ENCODE data around the gene BMP7.
"Not testable (repeated sequence)": the region's sequence is repeated elsewhere in the genome, so short reads cannot be mapped to it uniquely, and the experiment has no call there.

Gene BMP7

DNA sequence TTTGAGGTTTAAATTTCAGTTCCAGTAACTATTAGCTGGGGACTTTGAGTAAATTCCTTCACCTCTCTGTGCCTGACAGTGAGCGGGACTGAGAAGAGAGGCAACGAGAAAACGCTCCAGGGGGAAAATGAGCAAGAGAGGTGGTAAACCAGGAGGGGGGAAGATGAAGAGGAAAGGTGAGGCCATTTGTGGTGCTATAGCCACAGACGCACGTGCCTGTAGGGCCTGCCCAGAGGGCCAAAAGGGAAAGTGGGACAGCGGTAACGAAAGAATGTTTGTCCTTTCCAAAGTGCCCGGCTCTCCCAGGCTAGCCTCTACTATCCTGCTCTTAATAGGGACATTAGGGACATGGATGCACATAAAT, 99.2 kb downstream of the BMP7 start:
- no peak for DNase-seq (ENCODE audit: low read depth)

DNA sequence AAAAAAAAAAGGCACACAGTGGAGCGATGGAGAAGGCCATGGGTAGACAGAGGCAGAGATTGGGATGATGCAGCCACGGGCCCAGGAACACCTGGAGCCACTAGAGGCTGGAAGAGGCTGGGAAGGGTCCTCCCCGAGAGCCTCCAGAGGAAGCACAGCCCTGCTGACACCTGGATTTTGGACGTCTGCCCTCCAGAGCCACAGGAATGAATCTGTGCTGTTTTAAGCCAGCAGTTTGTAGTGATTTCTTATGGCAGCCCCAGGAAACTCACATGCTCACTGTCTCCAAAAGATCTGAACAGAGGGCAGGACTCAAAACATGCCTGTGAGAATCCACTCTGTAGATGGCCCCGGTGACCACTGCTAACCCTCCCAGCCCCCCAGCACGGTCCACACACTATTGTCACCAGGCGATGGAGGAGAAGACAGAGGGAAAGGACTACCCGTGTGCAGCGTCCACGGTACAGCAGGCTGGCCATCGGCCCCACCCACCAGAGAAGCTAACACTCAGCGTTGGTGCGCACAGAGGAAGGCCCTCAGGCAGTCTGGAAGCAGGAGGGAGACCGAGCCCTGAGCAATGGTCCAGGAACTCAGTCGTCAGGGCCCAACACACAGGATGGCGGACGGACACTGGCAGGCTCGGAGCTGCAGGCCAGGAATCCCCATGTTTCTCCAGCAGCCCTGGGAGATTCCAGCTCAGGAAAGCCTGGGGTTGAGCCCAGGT, 99.7 kb downstream of the BMP7 start:
- DNase-seq (ENCODE audit: low read depth): no peak

- DNase-seq (ENCODE audit: low read depth): no peak
Measured at GRCh38 chr20:57165427-57166004, 100.9 kb downstream of the BMP7 start.

DNA sequence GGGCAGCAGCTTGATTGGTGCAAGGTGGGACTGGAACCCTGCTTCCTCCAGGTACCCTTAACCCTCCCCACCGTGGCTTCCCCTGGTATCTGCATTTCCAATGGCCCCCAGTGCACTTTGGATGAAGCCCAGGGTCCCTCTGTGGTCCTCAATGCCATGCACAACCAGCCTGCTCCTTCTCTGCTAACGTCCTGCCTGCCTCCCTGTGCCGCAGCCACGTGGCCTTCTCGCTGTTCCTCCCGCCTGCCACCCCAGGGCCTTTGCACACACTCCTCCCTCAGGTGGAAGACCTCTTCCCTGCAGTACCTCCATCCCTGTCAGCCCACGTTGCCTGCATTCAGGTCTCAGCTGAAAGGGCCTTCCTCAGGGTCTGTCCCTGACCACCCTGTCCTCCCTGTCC, 101.6 kb downstream of the BMP7 start:
- no peak for DNase-seq (ENCODE audit: low read depth)

GRCh38 chr20:57163041-57163440, 103.4 kb downstream of the BMP7 start:
- no peak for DNase-seq (ENCODE audit: low read depth)

GRCh38 chr20:57162362-57162652, 104.1 kb downstream of the BMP7 start:
- no peak for DNase-seq (ENCODE audit: low read depth)

GRCh38 chr20:57161478-57162361, 104.7 kb downstream of the BMP7 start:
- no peak for DNase-seq (ENCODE audit: low read depth)

DNA sequence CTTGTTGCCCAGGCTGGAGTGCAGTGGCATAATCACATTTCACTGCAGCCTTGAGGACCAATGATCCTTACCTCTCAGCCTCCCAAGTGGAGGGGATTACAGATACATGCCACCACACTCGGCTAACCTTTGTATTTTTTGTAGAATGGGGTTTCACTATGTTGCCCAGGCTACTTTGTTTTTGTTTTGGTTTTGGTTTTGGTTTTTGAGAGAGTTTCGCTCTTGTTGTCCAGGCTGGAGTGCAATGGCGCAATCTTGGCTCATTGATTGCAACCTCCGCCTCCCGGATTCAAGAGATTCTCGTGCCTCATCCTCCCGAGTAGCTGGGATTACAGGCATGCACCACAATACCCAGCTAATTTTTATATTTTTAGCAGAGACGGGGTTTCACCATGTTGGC, 105.5 kb downstream of the BMP7 start:
- DNase-seq (ENCODE audit: low read depth): no peak

DNA sequence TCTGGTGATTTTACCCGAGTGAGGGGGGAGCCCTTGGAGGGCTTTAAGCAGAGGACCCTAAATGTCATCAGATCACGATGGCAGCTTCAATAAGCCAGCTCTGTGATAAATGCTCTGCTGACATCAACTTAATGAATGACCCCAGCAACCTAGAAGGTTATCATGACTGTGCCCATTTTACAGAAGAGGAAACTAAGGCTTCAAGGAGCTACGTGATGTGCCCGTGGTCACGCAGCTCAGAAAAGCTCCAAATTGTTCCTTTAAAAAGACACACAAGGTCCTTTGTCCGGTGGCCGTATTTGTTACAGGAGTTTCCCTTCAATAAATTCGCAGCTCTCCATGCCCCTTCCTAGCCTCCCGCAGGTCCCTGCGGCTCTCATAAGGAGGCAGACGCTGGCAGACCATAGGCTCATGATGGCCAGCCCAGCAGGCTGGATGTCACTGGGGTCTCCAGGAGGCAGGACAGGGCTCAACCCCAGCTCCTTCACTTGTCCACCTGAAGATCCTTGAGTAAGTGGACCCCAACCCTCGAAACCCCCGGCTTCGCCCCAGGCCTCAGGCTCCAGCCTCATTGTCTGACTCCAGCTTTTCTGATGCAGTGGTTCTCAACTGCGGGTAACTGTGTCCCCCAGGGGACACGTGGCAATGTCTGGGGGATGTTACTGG, 106.4 kb downstream of the BMP7 start:
- DNase-seq (ENCODE audit: low read depth): no peak

DNA sequence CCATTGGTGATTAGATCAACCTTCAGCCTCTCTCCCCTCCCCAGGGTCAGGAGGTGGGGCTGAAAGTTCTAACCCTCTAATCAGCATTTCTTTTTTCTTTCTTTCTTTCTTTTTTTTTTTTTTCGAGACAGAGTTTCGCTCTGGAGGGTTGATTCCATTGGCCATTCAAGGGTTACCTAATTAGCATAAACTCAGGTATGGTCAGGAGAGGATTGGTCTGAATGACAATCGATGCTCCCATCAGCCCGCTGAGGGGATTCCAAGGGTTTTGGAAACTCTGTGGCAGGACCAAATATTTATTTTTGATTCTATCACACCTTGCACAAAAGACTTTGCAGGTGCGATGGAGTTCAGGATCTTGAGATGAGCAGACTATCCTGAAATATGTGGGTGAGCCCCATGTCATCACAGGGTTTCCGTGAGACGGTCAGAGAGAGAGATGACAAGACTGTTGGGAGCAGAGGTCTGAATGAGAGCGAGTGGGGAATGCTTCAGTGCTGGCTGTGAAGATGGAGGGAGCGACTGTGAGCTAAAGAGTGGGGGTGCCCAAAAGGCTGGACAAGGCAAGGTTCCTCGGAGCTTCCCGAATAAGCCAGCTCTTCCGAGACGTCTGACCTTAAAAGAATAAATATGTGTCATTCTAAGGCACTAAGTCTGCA, 107.1 kb downstream of the BMP7 start:
- DNase-seq (ENCODE audit: low read depth): no peak

- no peak for DNase-seq (ENCODE audit: low read depth)
Measured at GRCh38 chr20:57158474-57158873, 108.0 kb downstream of the BMP7 start.

DNA sequence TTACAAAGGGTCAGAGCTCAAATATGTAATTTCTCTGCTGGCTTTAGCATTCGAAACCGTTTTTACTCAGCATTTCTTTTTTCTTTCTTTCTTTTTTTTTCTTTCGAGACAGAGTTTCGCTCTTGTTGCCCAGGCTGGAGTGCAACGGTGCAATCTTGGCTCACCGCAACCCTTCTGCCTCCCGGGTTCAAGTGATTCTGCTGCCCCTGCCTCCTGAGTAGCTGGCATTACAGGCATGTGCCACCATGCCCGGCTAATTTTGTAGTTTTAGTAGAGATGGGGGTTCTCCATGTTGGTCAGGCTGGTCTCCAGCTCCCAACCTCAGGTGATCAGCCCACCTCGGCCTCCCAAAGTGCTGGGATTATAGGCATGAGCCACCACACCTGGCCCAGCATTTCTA, 108.7 kb downstream of the BMP7 start:
- DNase-seq (ENCODE audit: low read depth): not testable (repeated sequence)

DNA sequence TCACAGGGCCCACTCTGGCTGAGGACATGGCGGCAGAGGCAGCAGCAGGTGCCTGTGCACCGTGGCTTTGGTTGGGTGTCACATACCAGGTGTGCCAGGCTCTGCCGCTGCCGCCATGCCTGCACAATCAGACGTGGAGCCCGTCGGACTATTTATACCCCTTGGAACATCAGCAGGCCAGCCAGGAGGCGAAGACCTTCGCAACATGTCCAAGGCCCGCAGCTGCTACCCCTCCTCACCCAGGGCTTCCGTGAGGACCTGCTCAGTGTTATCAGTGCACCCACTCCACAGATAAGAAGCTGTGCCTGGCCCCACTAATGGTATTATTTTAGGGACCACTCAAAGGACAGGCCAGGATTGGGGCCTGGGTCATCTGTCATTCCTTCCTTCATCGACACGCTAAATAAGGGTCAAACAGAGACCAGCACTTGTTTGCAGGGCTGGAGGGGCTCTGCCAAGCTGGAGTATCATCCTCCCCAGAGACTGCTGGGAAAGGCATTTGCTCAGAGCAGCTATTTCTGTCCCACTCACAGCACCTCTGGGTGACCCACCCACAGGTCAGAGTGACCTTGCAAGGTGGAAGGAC, 109.2 kb downstream of the BMP7 start:
- DNase-seq (ENCODE audit: low read depth): no peak

DNA sequence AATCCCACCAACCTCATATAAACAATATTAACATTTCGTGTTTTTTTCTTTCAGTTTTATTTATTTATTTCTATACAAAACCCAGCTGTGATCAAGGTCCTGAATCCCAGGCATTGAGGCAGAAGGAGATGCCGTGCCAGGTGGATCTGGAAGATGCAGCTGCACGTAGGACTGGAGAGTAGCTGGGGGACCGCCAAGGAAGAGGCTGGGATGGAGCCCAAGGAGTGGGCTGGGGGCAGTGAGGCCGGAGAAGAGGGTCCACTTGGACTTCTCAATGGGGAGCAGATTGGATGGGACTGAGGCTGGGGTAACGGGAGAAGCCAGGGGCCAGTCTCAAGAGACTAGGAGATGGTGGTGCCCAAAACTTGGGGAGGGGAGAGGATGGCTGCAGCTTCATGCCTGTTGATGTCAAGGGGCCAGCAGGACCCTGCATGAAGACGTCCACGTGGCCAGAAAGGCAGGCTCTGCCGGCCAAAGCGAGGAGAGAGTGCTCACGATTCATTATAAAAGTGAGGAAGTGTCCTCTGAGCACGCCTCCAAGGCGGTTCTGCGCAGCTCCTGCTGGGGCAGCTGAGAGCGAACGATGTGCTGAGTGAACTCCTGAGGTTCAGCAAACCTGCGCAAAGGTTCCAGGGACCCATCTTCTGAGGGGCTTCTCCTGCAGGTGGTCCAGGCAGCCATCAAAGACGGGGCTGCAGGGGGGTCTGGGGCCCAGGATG, 110.3 kb downstream of the BMP7 start:
- DNase-seq (ENCODE audit: low read depth): no peak

DNA sequence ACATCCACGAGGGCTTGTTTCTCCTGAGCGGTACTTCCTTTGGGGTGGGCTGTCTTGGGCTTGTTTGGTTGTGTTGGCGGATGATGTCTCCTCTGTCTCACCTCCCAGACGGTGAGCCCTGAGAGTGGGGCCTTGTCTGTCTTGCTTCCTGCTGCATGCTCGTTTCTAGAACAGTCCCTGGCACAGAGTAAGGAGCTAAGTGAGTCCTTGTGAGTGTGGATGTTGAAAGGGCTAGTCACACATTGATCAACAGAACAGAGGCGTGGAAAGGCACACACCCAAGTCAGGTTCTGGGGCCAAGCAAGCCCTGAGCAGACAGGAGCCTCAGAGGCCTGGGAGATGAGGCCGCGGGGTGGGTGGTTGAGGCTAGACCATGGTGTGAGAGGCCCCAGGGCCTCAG, 111.0 kb downstream of the BMP7 start:
- no peak for DNase-seq (ENCODE audit: low read depth)

DNA sequence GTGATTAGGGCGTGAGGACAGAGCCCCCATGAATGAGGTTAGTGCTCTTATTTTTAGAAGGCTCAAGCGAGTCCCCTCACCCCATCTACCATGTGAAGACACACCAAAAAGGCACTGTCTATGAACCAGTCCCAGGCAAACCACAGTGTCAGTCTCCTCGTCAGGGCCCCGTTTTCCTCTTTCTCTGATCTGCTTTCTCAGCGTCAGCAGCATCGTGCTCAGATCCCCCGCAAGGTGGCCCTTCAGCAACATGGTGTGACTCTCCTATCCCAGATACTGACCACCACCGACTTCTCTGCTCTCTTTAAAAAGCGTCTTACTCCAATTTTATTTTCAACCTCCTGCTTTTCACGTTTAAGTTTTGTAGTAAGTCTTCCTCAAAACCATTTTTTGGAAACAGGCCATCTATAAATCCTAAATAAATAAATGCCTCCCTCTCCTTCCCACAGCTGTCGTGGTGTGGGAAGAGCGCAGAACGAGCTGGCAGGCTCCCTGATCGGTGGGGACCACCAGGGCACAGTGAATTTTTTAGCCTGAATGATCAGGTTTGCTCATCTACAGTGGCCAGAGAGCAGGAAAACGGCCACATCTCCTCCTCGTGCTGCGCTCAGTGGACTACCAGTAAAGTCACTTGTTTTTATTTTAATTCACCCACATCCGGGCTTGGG, 113.1 kb downstream of the BMP7 start:
- DNase-seq (ENCODE audit: low read depth): no peak

GRCh38 chr20:57152557-57152956, 113.9 kb downstream of the BMP7 start:
- no peak for DNase-seq (ENCODE audit: low read depth)

DNA sequence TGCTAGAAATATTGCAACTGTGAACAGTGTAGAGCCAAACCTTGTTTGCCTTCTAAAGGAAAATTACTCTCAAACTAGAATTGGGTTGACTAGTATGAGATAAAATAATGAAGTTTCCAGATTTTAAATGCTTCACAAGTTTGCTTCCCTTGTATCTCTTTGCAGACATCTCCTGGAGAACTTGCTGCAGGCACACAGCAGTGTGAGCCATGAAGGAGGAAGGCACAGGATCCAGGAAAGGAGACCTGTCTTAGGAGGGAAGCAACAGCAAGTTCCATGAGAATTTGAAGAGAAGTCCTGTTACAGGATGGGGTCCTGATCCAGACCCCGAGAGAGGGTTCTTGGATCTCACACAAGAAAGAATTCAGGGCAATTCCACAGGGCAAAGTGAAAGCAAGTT, 115.9 kb downstream of the BMP7 start:
- no peak for DNase-seq (ENCODE audit: low read depth)

DNA sequence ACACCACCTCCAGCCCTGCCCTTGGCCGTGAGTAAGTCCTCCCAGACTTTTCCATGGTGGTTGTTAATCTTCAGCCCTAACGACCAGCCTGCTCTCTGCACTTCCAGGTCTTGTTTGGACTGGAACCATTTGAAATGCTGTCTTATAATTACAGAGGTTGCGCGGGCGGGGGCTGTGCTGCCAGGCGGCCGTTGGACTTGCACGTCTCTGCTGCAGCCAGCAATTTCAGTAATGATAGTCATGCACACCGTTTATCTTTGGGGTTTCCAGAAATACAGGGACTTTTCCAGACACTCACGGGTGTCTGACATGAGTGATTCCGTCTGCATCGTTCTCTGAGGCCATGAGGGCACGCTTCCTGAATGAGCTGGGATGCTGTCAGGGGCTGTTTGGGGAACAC, 118.2 kb downstream of the BMP7 start:
- no peak for DNase-seq (ENCODE audit: low read depth)

- DNase-seq (ENCODE audit: low read depth): no peak
Measured at GRCh38 chr20:57147185-57147584, 119.3 kb downstream of the BMP7 start.

GRCh38 chr20:57146155-57146554, 120.3 kb downstream of the BMP7 start:
- DNase-seq (ENCODE audit: low read depth): no peak

Measured in HS-5 (cell line).